ENCODE data around the gene UFD1. TPM values are rescaled to one million over a fixed set of nuclear protein-coding genes. Genes with fewer than 3 reads are reported as not detected.

The UFD1 gene
- total RNA-seq, 1 experiment from 2014 or later = 74.4 TPM

DNA sequence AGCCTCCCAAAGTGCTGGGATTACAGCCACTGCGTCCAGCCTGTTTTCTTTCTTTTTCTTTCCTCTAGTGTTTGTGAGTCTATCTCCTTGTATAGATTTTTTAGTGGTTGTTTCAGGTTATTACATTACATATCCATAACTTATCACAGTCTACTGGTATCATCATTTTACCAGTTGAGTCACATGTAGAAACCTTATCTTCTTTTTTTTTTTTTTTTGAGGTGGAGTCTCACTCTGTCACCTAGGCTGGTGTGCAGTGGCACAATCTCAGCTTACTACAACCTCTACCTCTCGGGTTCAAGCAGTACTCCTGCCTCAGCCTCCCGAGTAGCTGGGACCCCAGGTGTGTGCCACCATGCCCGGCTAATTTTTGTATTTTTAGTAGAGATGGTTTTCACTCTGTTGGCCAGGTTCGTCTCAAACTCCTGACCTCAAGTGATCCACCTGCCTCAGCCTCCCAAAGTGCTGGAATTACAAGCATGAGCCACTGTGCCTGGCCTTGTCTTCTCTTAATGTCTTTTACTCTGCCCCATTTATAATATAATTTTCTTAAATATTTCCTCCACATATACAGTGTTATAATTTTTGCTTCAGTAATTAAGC lies 11.7 kb upstream of the UFD1 start:
- Histone ChIP-seq H4K5ac (ENCODE audit: insufficient read length, low read depth, low read length) (no peak overlapping the region), H3T11ph (ENCODE audit: low read length) (no peak overlapping the region), H2AK5ac (ENCODE audit: insufficient read length, low read length) (no peak overlapping the region), H3K14ac (ENCODE audit: insufficient read depth, low read length) (no peak overlapping the region), H3K79me1 (ENCODE audit: insufficient read depth, low read depth, low read length, poor library complexity, severe bottlenecking) (no peaks in the 10 kb centered on the region), H4K20me1 (ENCODE audit: control insufficient read depth, insufficient read depth, insufficient read length) (no peaks in the 10 kb centered on the region), H3K4me1 (ENCODE audit: insufficient read depth, low read length) (no peaks in the 10 kb centered on the region), H3K9ac (ENCODE audit: extremely low read depth, insufficient read length, low read length) (no peak overlapping the region), H3K23me2 (ENCODE audit: insufficient read length, low read depth, low read length, poor library complexity, severe bottlenecking) (no peaks in the 10 kb centered on the region), H3K27ac (ENCODE audit: insufficient read length, low read depth, low read length) (no peak overlapping the region), H2BK12ac (ENCODE audit: insufficient read length, low read depth, low read length) (no peak overlapping the region), H3K9me3 (ENCODE audit: control insufficient read depth, low read depth, low read length) (no peaks in the 10 kb centered on the region), H2AFZ (ENCODE audit: low read length) (no peak overlapping the region), H2BK15ac (ENCODE audit: low read depth, low read length) (no peak overlapping the region), H3K27me3 (ENCODE audit: insufficient read depth, low read length) (no peaks in the 10 kb centered on the region), H3K23ac (ENCODE audit: insufficient read length, low read depth, low read length) (no peak overlapping the region), H2BK120ac (ENCODE audit: low read depth, low read length, poor library complexity, severe bottlenecking) (no peak overlapping the region), H3K18ac (ENCODE audit: insufficient read length, low read depth, low read length) (no peak overlapping the region), H2BK5ac (ENCODE audit: insufficient read length, low read length) (no peak overlapping the region), H3K4ac (ENCODE audit: low read depth, low read length) (no peak overlapping the region), H3K79me2 (ENCODE audit: insufficient read depth, low read length) (no peaks in the 10 kb centered on the region), H2BK20ac (ENCODE audit: low read depth, low read length, poor library complexity, severe bottlenecking) (no peak overlapping the region), H4K8ac (replicated peaks; ENCODE audit: insufficient read length, low read depth, low read length) (no peak overlapping the region), H4K91ac (ENCODE audit: insufficient read length, low read depth, low read length) (no peak overlapping the region), H3K56ac (ENCODE audit: insufficient read length, low read depth, low read length) (no peak overlapping the region), H3K4me2 (ENCODE audit: insufficient read depth, insufficient read length, low read length) (no peak overlapping the region)
- H3K4me3 Mint-ChIP-seq = no peak overlapping the region
- no peaks in the 10 kb centered on the region for H3K9me3 Mint-ChIP-seq
- no peak for DNase-seq
- H3K27ac Mint-ChIP-seq = no peak overlapping the region
- TF ChIP-seq, protein P1, sequence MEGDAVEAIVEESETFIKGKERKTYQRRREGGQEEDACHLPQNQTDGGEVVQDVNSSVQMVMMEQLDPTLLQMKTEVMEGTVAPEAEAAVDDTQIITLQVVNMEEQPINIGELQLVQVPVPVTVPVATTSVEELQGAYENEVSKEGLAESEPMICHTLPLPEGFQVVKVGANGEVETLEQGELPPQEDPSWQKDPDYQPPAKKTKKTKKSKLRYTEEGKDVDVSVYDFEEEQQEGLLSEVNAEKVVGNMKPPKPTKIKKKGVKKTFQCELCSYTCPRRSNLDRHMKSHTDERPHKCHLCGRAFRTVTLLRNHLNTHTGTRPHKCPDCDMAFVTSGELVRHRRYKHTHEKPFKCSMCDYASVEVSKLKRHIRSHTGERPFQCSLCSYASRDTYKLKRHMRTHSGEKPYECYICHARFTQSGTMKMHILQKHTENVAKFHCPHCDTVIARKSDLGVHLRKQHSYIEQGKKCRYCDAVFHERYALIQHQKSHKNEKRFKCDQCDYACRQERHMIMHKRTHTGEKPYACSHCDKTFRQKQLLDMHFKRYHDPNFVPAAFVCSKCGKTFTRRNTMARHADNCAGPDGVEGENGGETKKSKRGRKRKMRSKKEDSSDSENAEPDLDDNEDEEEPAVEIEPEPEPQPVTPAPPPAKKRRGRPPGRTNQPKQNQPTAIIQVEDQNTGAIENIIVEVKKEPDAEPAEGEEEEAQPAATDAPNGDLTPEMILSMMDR (conservative IDR thresholded peaks at IDR 0.05) = no peak
- H3K4me1 Mint-ChIP-seq = no peaks in the 10 kb centered on the region
- H3K36me3 Mint-ChIP-seq (ENCODE audit: insufficient read depth in 1 of 3, low read depth in 3 of 3) = peaks cover 8 to 75% (median 65%) of the 10 kb centered on the region in 3 experiments; a peak in 6 of 7 replicates
- H3K27me3 Mint-ChIP-seq (ENCODE audit: low read depth) = no peaks in the 10 kb centered on the region
- no CpG with 5 or more reads among the region's 5 CpGs for WGBS (ENCODE audit: extremely low coverage, insufficient read length, low lambda C conversion rate)

All from H9 (cell line).